SK-N-SH (cell line): ENCODE data around the gene EPB41L2. TPM values are rescaled to one million over a fixed set of nuclear protein-coding genes. Genes with fewer than 3 reads are reported as not detected.

Experiments
- CTCF ChIA-PET: fragments of 300-600, 350-600 bp; formaldehyde crosslinking; extraction: SDS; loops from one replicate; lab custom pipeline; 2021; lab: Yijun Ruan, JAX
- POLR2A ChIA-PET: fragments of 350-600 bp; sonication (Branson Sonifier 250); formaldehyde crosslinking; extraction: SDS; loops from one replicate; lab custom pipeline; 2020; ENCODE audit warnings: antibody characterized with exemption, inconsistent platforms; lab: Yijun Ruan, JAX
- DNase-seq: peaks from one replicate; pipeline ENCODE4 v3.0.0; 2012
- H2AFZ ChIP-seq: fragments of 200-600 bp; sonication (generic); 2 replicates; pipeline ENCODE4 v1.8.1; 2016; ENCODE audit warnings: antibody characterized with exemption, mild to moderate bottlenecking, low read depth
- H3F3A ChIP-seq: fragments of 200-600 bp; sonication (generic); replicated peaks from 2 replicates; pipeline ENCODE3; 2016; ENCODE audit warnings: antibody characterized with exemption, mild to moderate bottlenecking; ENCODE audit not compliant: insufficient read depth
- H3K27ac ChIP-seq, 2 experiments: fragments of 200-500 bp in 1 of 2; fragments of 200-600 bp in 1 of 2; sonication (Bioruptor generic) in 1 of 2; sonication (generic), shearing (Covaris generic) in 1 of 2; 2 replicates each; pipeline versions ENCODE4 v1.5.1 to v1.6.1; 2014 to 2016; ENCODE audit warnings: low read depth in 2 of 2, inconsistent platforms in 1 of 2, low read length in 1 of 2, mild to moderate bottlenecking in 1 of 2, mixed read lengths in 1 of 2
- H3K27me3 ChIP-seq: fragments of 200-600 bp; sonication (generic), shearing (Covaris generic); 2 replicates; pipeline ENCODE4 v1.6.1; 2016; ENCODE audit warnings: mixed run types; ENCODE audit not compliant: insufficient read depth
- H3K36me3 ChIP-seq, 2 experiments: fragments of 200-500 bp in 1 of 2; fragments of 200-600 bp in 1 of 2; sonication (Bioruptor generic) in 1 of 2; sonication (generic) in 1 of 2; replicated peaks in 1 of 2; 2 replicates each; pipeline versions ENCODE3 to v1.5.1; 2014 to 2016; ENCODE audit warnings: low read length in 1 of 2, mild to moderate bottlenecking in 1 of 2; ENCODE audit not compliant: insufficient read depth in 2 of 2, control insufficient read depth in 1 of 2
- H3K4me1 ChIP-seq, 2 experiments: fragments of 200-500 bp in 1 of 2; fragments of 200-600 bp in 1 of 2; sonication (Bioruptor generic) in 1 of 2; sonication (generic), shearing (Covaris generic) in 1 of 2; 2 replicates each; pipeline versions ENCODE4 v1.5.1 to v1.6.1; 2014 to 2016; ENCODE audit warnings: low read depth in 1 of 2, low read length in 1 of 2, mixed run types in 1 of 2; ENCODE audit not compliant: insufficient read depth in 2 of 2, control insufficient read depth in 1 of 2
- H3K4me2 ChIP-seq: fragments of 200-600 bp; sonication (generic), shearing (Covaris generic); 2 replicates; pipeline ENCODE4 v1.6.1; 2017; ENCODE audit warnings: mixed run types
- H3K4me3 ChIP-seq, 2 experiments: fragments of 200-500 bp in 1 of 2; fragments of 200-600 bp in 1 of 2; sonication (Bioruptor generic) in 1 of 2; sonication (generic), shearing (Covaris generic) in 1 of 2; 2 replicates each; pipeline versions ENCODE4 v1.5.1 to v1.8.1; 2014 to 2016; ENCODE audit warnings: low read depth in 2 of 2, inconsistent platforms in 1 of 2, low read length in 1 of 2, mild to moderate bottlenecking in 1 of 2, mixed read lengths in 1 of 2, moderate library complexity in 1 of 2
- H3K79me2 ChIP-seq: fragments of 200-600 bp; sonication (generic); 2 replicates; pipeline ENCODE4 v1.8.1; 2017; ENCODE audit warnings: mild to moderate bottlenecking; ENCODE audit not compliant: insufficient read depth
- H3K9ac ChIP-seq: fragments of 200-600 bp; sonication (generic); 2 replicates; pipeline ENCODE4 v1.6.1; 2017; ENCODE audit warnings: mixed run types
- H3K9me2 ChIP-seq: fragments of 200-600 bp; sonication (generic); 2 replicates; pipeline ENCODE4 v1.6.1; 2017; ENCODE audit warnings: mixed run types
- H3K9me3 ChIP-seq: fragments of 200-600 bp; sonication (generic); 2 replicates; pipeline ENCODE4 v1.6.1; 2017; ENCODE audit warnings: mixed run types, mild to moderate bottlenecking, moderate library complexity
- H4K20me1 ChIP-seq: fragments of 200-600 bp; sonication (generic); 2 replicates; pipeline ENCODE4 v1.6.1; 2017; ENCODE audit warnings: mild to moderate bottlenecking, mixed run types; ENCODE audit not compliant: insufficient read depth
- CTCF ChIP-seq: fragments of 200-600 bp; sonication (generic); IDR thresholded peaks from 2 replicates; pipeline ENCODE4 v1.6.1; 2017; ENCODE audit warnings: antibody characterized with exemption, mild to moderate bottlenecking, moderate library complexity
- FOSL2 ChIP-seq: IDR thresholded peaks from 2 replicates; pipeline ENCODE4 v1.4.0; 2012; ENCODE audit warnings: low read depth, mild to moderate bottlenecking, moderate library complexity, borderline replicate concordance
- FOXM1 ChIP-seq: IDR thresholded peaks from 2 replicates; pipeline ENCODE4 v1.4.0; 2012; ENCODE audit warnings: low read depth, mild to moderate bottlenecking
- GATA2 ChIP-seq: sonication (generic); formaldehyde crosslinking; IDR thresholded peaks from 2 replicates; pipeline ENCODE4 v1.5.0; 2020; ENCODE audit warnings: mild to moderate bottlenecking, missing genetic modification reagents
- JUND ChIP-seq: IDR thresholded peaks from 2 replicates; pipeline ENCODE4 v1.4.0; 2012
- MEF2A ChIP-seq: IDR thresholded peaks from 2 replicates; pipeline ENCODE4 v1.4.0; 2012; ENCODE audit warnings: low read depth, borderline replicate concordance
- NFIC ChIP-seq: IDR thresholded peaks from 2 replicates; pipeline ENCODE4 v1.4.0; 2012; ENCODE audit warnings: borderline replicate concordance
- NRF1 ChIP-seq: IDR thresholded peaks from 2 replicates; pipeline ENCODE4 v1.6.1; 2012; ENCODE audit warnings: low read depth, mild to moderate bottlenecking, low read length
- POLR2AphosphoS5 ChIP-seq: IDR thresholded peaks from 2 replicates; pipeline ENCODE4 v1.6.1; 2012; ENCODE audit warnings: low read depth, low read length
- RAD21 ChIP-seq: IDR thresholded peaks from 2 replicates; pipeline ENCODE4 v1.6.1; 2012; ENCODE audit warnings: mild to moderate bottlenecking, low read length
- RFX5 ChIP-seq: IDR thresholded peaks from 2 replicates; pipeline ENCODE4 v1.6.1; 2012; ENCODE audit warnings: mild to moderate bottlenecking, improper control_type of control experiment, low read length
- RXRA ChIP-seq: IDR thresholded peaks from 2 replicates; pipeline ENCODE4 v1.4.0; 2012; ENCODE audit warnings: low read depth, mild to moderate bottlenecking, borderline replicate concordance
- SIN3A ChIP-seq: IDR thresholded peaks from 2 replicates; pipeline ENCODE4 v1.6.1; 2012; ENCODE audit warnings: low read depth, mild to moderate bottlenecking, low read length, moderate library complexity, borderline replicate concordance
- SMC3 ChIP-seq: IDR thresholded peaks from 2 replicates; pipeline ENCODE4 v1.6.1; 2012; ENCODE audit warnings: low read depth, low read length, improper control_type of control experiment
- TCF12 ChIP-seq: IDR thresholded peaks from 2 replicates; pipeline ENCODE4 v1.4.0; 2012
- TEAD4 ChIP-seq: IDR thresholded peaks from 2 replicates; pipeline ENCODE4 v1.4.0; 2012; ENCODE audit warnings: mild to moderate bottlenecking, borderline replicate concordance; ENCODE audit not compliant: insufficient read depth
- USF1 ChIP-seq: IDR thresholded peaks from 2 replicates; pipeline ENCODE4 v1.4.0; 2012; ENCODE audit warnings: low read depth, borderline replicate concordance
- USF2 ChIP-seq: fragments of 150-350 bp; IDR thresholded peaks from 2 replicates; pipeline ENCODE4 v1.6.1; 2017; ENCODE audit warnings: antibody characterized with exemption, low read length, low read depth, borderline replicate concordance
- WGBS: methylation state at CpG from one replicate; pipeline ENCODE4 v1.1.6; 2017; ENCODE audit warnings: low lambda C conversion rate; 5-methylcytosine and 5-hydroxymethylcytosine counted together
- polyA plus RNA-seq, 3 experiments: library from polyadenylated mRNA; depleted of rRNA; stranded (reverse); fragments of >200 nt; gene quantifications; 2 replicates each; pipeline ENCODE4 v1.2.3, GENCODE V29; 2012
- TF ChIP-seq, protein P1 (sequence below): IDR thresholded peaks from 2 replicates; pipeline ENCODE4 v1.4.0; 2012; ENCODE audit warnings: low read depth
- TF ChIP-seq, protein P2 (sequence below): fragments of 150-350 bp; IDR thresholded peaks from 2 replicates; pipeline ENCODE4 v1.6.1; 2016; ENCODE audit warnings: mild to moderate bottlenecking, low read depth, low read length

The EPB41L2 gene
- polyA plus RNA-seq, 1 of the 3 experiments (the other 2 are of a cell fraction): 1.4 TPM

- TF ChIP-seq CTCF (no peak), GATA2 (no peak), MEF2A (no peak)
- TF ChIP-seq, all 33 proteins: peak for 0
Observed at GRCh38 chr6:130962966-130963365, 100.1 kb downstream of the EPB41L2 start (continued).

DNA sequence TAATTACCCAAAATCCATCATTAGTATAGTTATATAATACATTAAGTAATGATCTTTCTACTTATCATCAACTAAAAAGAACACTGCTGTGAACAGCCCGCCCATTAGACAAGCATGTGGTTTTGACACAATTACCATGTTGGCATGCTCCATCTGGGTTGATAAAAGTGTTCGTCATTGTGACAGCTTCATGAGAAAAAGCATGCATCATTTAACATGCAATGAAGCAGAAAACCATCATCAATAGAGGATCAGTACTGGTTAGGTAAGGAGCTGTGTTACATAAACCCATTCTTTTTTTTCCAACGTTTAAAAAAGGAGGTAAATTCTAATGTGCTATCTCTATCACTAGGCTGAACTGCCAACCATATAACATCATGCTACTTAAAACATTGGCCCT is 101.9 kb downstream of the EPB41L2 start:
- Histone ChIP-seq H3K27ac (no peak overlapping the region), H3K9me2 (no peaks in the 10 kb centered on the region), H3K4me1 (no peaks in the 10 kb centered on the region), H3K9me3 (no peaks in the 10 kb centered on the region), H3K79me2 (no peaks in the 10 kb centered on the region), H4K20me1 (no peaks in the 10 kb centered on the region), H3F3A (no peaks in the 10 kb centered on the region), H3K27me3 (peaks cover 17% of the 10 kb centered on the region; the same call in 1 of the 2 replicates), H2AFZ (no peak overlapping the region), H3K36me3 (no peaks in the 10 kb centered on the region), H3K4me3 (no peak overlapping the region), H3K9ac (no peak overlapping the region), H3K4me2 (no peak overlapping the region)
- CTCF ChIA-PET: no interaction called here
- POLR2A ChIA-PET: no interaction called here
- TF ChIP-seq SMC3 (no peak), POLR2AphosphoS5 (no peak), USF1 (no peak), NFIC (no peak), FOSL2 (no peak), RAD21 (no peak), GATA2 (no peak), SIN3A (no peak), RFX5 (no peak), USF2 (no peak), TEAD4 (no peak), JUND (no peak), FOXM1 (no peak), RXRA (no peak), NRF1 (no peak), TCF12 (no peak), CTCF (no peak)
- TF ChIP-seq, protein P1, sequence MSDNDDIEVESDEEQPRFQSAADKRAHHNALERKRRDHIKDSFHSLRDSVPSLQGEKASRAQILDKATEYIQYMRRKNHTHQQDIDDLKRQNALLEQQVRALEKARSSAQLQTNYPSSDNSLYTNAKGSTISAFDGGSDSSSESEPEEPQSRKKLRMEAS: no peak
- TF ChIP-seq, protein P2, sequence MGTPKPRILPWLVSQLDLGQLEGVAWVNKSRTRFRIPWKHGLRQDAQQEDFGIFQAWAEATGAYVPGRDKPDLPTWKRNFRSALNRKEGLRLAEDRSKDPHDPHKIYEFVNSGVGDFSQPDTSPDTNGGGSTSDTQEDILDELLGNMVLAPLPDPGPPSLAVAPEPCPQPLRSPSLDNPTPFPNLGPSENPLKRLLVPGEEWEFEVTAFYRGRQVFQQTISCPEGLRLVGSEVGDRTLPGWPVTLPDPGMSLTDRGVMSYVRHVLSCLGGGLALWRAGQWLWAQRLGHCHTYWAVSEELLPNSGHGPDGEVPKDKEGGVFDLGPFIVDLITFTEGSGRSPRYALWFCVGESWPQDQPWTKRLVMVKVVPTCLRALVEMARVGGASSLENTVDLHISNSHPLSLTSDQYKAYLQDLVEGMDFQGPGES: no peak
- DNase-seq: no peak
- WGBS: 7% methylated on average over 3 of the region's 3 CpGs
